Measurements from ENCODE around the gene GPHA2. TPM values are rescaled to one million over a fixed set of nuclear protein-coding genes. Genes with fewer than 3 reads are reported as not detected.

The GPHA2 gene
- total RNA-seq, 1 experiment from 2014 or later = not detected

- no peak for DNase-seq (ENCODE audit: low read depth)
These were observed 4.4 kb downstream of the GPHA2 start for GRCh38 chr11:64931290-64931689.

- no peak for DNase-seq (ENCODE audit: low read depth)
These were observed 5.4 kb downstream of the GPHA2 start for GRCh38 chr11:64930340-64930739.

GRCh38 chr11:64929625-64930024, 6.1 kb downstream of the GPHA2 start:
- no peak for DNase-seq (ENCODE audit: low read depth)

- no peak for DNase-seq (ENCODE audit: low read depth)
These were observed 6.7 kb downstream of the GPHA2 start for GRCh38 chr11:64928957-64929356.

GRCh38 chr11:64926689-64927088, 9.0 kb downstream of the GPHA2 start:
- DNase-seq (ENCODE audit: low read depth) = no peak

- DNase-seq (ENCODE audit: low read depth) = no peak
These were observed 9.9 kb downstream of the GPHA2 start for GRCh38 chr11:64925536-64926436.

- no peak for DNase-seq (ENCODE audit: low read depth)
These were observed 10.8 kb downstream of the GPHA2 start for GRCh38 chr11:64924910-64925284.

- peak; percentile 92 for DNase-seq (ENCODE audit: low read depth)
These were observed 11.5 kb downstream of the GPHA2 start, which contains the start of gene PPP2R5B for GRCh38 chr11:64923944-64924909. PPP2R5B (plus strand) TSS chr11:64924689; CDS start chr11:64925735, 1,046 bp downstream.

GRCh38 chr11:64923151-64923661, 12.5 kb downstream of the GPHA2 start:
- DNase-seq (ENCODE audit: low read depth) = no peak

GRCh38 chr11:64921384-64921783, 14.3 kb downstream of the GPHA2 start:
- DNase-seq (ENCODE audit: low read depth) = no peak

- DNase-seq (ENCODE audit: low read depth) = no peak
These were observed 15.6 kb downstream of the GPHA2 start for GRCh38 chr11:64920124-64920523.

- no peak for DNase-seq (ENCODE audit: low read depth)
These were observed 16.1 kb downstream of the GPHA2 start for GRCh38 chr11:64919627-64920026.

GRCh38 chr11:64918017-64918416, 17.7 kb downstream of the GPHA2 start:
- DNase-seq (ENCODE audit: low read depth) = peak; percentile 51

- DNase-seq (ENCODE audit: low read depth) = no peak
These were observed 18.1 kb downstream of the GPHA2 start for GRCh38 chr11:64917663-64917995.

GRCh38 chr11:64916775-64917662, 18.7 kb downstream of the GPHA2 start, which contains the start of gene ATG2A:
ATG2A (minus strand) TSS chr11:64917209; CDS start chr11:64917135, 74 bp downstream.
- peak; percentile 100 for DNase-seq (ENCODE audit: low read depth)

GRCh38 chr11:64916040-64916774, 19.5 kb downstream of the GPHA2 start:
- DNase-seq (ENCODE audit: low read depth) = peak; percentile 57

GRCh38 chr11:64915376-64915887, 20.3 kb downstream of the GPHA2 start:
- DNase-seq (ENCODE audit: low read depth) = no peak

GRCh38 chr11:64914123-64914522, 21.6 kb downstream of the GPHA2 start:
- DNase-seq (ENCODE audit: low read depth) = no peak

- no peak for DNase-seq (ENCODE audit: low read depth)
These were observed 22.4 kb downstream of the GPHA2 start for GRCh38 chr11:64913171-64913727.
